ENCODE results near the gene VEZT. TPM values are rescaled to one million over a fixed set of nuclear protein-coding genes. Genes with fewer than 3 reads are reported as not detected.
"Not testable (repeated sequence)": the region's sequence is repeated elsewhere in the genome, so short reads cannot be mapped to it uniquely, and the experiment has no call there.

Gene VEZT
- total RNA-seq, 1 donor from 2014 or later: 107 TPM

GRCh38 chr12:95300286-95300685 lies 82.7 kb downstream of the VEZT start:
- Mint-ChIP-seq H3K36me3 (peaks cover 28% of the 10 kb centered on the region), H3K4me1 (peaks cover 8% of the 10 kb centered on the region), H3K4me3 (no peak overlapping the region), H3K9me3 (no peaks in the 10 kb centered on the region), H3K27ac (peak overlapping the region; percentile 10), H3K27me3 (ENCODE audit: low read depth) (no peaks in the 10 kb centered on the region)
- TF ChIP-seq, protein P1, sequence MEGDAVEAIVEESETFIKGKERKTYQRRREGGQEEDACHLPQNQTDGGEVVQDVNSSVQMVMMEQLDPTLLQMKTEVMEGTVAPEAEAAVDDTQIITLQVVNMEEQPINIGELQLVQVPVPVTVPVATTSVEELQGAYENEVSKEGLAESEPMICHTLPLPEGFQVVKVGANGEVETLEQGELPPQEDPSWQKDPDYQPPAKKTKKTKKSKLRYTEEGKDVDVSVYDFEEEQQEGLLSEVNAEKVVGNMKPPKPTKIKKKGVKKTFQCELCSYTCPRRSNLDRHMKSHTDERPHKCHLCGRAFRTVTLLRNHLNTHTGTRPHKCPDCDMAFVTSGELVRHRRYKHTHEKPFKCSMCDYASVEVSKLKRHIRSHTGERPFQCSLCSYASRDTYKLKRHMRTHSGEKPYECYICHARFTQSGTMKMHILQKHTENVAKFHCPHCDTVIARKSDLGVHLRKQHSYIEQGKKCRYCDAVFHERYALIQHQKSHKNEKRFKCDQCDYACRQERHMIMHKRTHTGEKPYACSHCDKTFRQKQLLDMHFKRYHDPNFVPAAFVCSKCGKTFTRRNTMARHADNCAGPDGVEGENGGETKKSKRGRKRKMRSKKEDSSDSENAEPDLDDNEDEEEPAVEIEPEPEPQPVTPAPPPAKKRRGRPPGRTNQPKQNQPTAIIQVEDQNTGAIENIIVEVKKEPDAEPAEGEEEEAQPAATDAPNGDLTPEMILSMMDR (IDR thresholded peaks at IDR 0.05; ENCODE audit: unreplicated experiment): no peak
- DNase-seq (ENCODE audit: low spot score in 2 of 2, unreplicated experiment in 2 of 2): no peak

GRCh38 chr12:95303476-95303875 lies 85.9 kb downstream of the VEZT start:
- Mint-ChIP-seq H3K9me3 (no peaks in the 10 kb centered on the region), H3K27ac (no peak overlapping the region), H3K4me1 (peaks cover 8% of the 10 kb centered on the region), H3K36me3 (peaks cover 24% of the 10 kb centered on the region), H3K27me3 (ENCODE audit: low read depth) (no peaks in the 10 kb centered on the region), H3K4me3 (no peak overlapping the region)
- TF ChIP-seq, protein P1 (IDR thresholded peaks at IDR 0.05; ENCODE audit: unreplicated experiment): no peak
- no peak for DNase-seq (ENCODE audit: low spot score in 2 of 2, unreplicated experiment in 2 of 2)

GRCh38 chr12:95304673-95305198 lies 87.1 kb downstream of the VEZT start:
- H3K4me1 Mint-ChIP-seq: peaks cover 8% of the 10 kb centered on the region
- no peak overlapping the region for H3K4me3 Mint-ChIP-seq
- peaks cover 26% of the 10 kb centered on the region for H3K36me3 Mint-ChIP-seq
- TF ChIP-seq, protein P1 (IDR thresholded peaks at IDR 0.05; ENCODE audit: unreplicated experiment): no peak
- H3K27ac Mint-ChIP-seq: peak overlapping the region; percentile 75
- DNase-seq (ENCODE audit: low spot score in 2 of 2, unreplicated experiment in 2 of 2): no peak
- H3K9me3 Mint-ChIP-seq: no peaks in the 10 kb centered on the region
- H3K27me3 Mint-ChIP-seq (ENCODE audit: low read depth): no peaks in the 10 kb centered on the region

DNA sequence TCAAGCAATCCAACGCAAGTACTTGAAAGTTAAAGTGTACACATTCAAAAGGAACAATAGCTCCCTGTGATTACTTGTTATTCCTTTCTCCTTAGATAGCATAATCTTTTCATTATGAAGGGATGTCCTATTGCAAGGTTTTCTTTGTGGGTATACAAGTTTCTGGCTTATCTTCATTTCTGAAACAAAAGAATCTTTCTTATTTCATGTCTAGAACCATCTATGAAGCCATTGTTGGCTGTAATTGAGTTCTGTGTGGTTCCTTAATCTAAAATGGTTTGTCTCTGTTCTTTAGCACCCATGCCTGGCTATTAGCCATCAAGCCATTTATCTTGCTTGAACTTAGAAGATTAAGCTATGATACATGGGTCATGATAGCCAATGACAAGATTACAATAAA lies 95.0 kb downstream of the VEZT start:
- H3K4me3 Mint-ChIP-seq: no peak overlapping the region
- no peak overlapping the region for H3K27ac Mint-ChIP-seq
- no peak for DNase-seq (ENCODE audit: low spot score in 2 of 2, unreplicated experiment in 2 of 2)
- peaks cover 19% of the 10 kb centered on the region for H3K36me3 Mint-ChIP-seq
- H3K4me1 Mint-ChIP-seq: peaks cover 2% of the 10 kb centered on the region
- TF ChIP-seq, protein P1 (IDR thresholded peaks at IDR 0.05; ENCODE audit: unreplicated experiment): no peak
- H3K9me3 Mint-ChIP-seq: no peaks in the 10 kb centered on the region
- no peaks in the 10 kb centered on the region for H3K27me3 Mint-ChIP-seq (ENCODE audit: low read depth)

GRCh38 chr12:95314756-95315155 lies 97.1 kb downstream of the VEZT start:
- not testable (repeated sequence) for H3K27ac Mint-ChIP-seq; H3K4me3 Mint-ChIP-seq; H3K36me3 Mint-ChIP-seq; H3K9me3 Mint-ChIP-seq; H3K27me3 Mint-ChIP-seq (ENCODE audit: low read depth); DNase-seq (ENCODE audit: low spot score in 2 of 2, unreplicated experiment in 2 of 2)
- peaks cover 14% of the 10 kb centered on the region for H3K4me1 Mint-ChIP-seq

DNA sequence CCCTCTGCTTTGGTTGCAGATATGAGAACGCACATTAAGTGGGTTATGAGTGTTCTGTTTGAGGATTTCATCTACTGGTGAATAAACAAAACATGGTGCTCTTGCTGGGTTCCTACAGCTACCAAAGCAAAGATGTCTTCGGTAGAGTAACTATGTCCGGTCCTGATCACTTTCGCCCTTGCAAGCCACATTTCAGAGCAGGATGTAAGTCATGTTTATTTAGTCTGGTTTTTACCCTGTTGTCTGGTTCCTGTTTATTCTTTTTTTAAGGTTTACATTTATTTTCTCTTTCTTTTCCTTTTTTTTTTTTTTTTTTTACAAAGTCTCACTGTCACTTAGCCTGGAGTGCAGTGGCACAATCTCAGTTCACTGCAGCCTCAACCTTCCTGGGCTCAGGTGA lies 99.2 kb downstream of the VEZT start:
- DNase-seq (ENCODE audit: low spot score in 2 of 2, unreplicated experiment in 2 of 2): no peak
- Mint-ChIP-seq H3K4me1 (peaks cover 25% of the 10 kb centered on the region), H3K27ac (no peak overlapping the region), H3K9me3 (no peaks in the 10 kb centered on the region), H3K4me3 (no peak overlapping the region), H3K36me3 (no peaks in the 10 kb centered on the region), H3K27me3 (ENCODE audit: low read depth) (no peaks in the 10 kb centered on the region)
- TF ChIP-seq, protein P1 (IDR thresholded peaks at IDR 0.05; ENCODE audit: unreplicated experiment): no peak
